CD4-positive, alpha-beta T cell treated with Interleukin-6 at 100 ng/mL for 8 hours (primary cell): ENCODE measurements around the gene C3orf22.

Source experiments
- DNase-seq: peaks from one replicate; pipeline ENCODE4 v3.0.0-alpha.2; 2020; ENCODE audit warnings: mixed read lengths, low spot score

Gene C3orf22

GRCh38 chr3:126512916-126513650, 45.6 kb downstream of the C3orf22 start:
- DNase-seq: no peak

GRCh38 chr3:126512026-126512425, 46.7 kb downstream of the C3orf22 start:
- DNase-seq: no peak

- DNase-seq: no peak
These were observed 47.4 kb downstream of the C3orf22 start for GRCh38 chr3:126511291-126511690.

GRCh38 chr3:126510308-126510910, 48.3 kb downstream of the C3orf22 start:
- no peak for DNase-seq

DNA sequence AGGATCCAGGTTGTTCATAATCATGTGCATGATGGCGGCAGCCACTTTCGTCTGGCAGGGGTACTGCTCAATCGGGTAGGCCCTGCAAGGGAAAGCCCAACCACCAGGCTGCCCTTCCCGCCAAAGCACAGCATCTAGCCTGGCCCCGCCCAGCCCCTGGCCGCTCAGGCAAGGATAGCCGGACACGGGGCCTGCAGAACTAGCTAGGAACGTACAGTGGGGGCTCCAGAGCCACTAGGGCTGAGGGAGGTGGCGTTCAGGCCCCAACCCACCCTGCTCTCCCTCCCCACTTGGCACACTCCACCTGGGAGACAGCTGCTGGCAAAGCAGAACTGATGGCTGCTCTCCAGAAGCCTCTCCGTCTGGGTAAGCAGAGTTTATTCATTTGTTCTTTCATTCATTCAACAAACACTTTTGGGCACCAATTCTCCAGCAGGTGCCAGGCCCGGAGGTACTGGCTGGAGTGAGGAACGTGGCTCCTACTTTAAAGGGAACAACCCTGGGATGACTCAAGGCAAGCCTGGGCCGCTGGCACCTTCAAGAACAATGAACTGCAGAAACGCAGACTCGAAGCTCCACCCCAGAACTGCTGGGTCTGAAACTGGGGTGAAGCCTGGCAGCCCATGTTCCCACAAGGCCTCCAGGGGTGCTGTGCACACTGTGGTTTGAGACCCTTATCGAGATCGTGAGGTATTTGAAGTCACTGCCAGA, 49.0 kb downstream of the C3orf22 start:
- no peak for DNase-seq

- DNase-seq: no peak
These were observed 50.2 kb downstream of the C3orf22 start for GRCh38 chr3:126508564-126508964.

DNA sequence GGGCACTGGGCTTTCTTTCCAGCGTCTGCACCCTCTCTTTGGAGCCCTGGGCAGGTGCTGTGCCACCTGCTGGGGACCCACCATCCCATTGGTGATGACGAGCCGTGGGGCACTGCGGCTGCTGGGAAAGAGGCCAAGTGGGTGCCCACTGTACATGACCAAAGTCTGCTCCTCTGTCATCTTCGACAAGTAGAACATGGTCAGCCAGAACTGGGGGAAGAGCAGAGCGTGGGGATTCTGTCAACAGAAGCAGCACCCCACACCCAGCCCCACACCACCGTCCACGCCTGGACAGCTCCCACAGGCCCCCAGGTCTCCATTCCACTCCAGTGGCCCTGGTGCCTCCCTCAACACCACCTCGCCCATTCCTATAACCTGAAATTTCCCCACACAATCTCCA, 50.8 kb downstream of the C3orf22 start:
- DNase-seq: no peak

GRCh38 chr3:126503701-126504100, 55.0 kb downstream of the C3orf22 start:
- DNase-seq: no peak

- DNase-seq: no peak
These were observed 56.1 kb downstream of the C3orf22 start for GRCh38 chr3:126502656-126503055.

DNA sequence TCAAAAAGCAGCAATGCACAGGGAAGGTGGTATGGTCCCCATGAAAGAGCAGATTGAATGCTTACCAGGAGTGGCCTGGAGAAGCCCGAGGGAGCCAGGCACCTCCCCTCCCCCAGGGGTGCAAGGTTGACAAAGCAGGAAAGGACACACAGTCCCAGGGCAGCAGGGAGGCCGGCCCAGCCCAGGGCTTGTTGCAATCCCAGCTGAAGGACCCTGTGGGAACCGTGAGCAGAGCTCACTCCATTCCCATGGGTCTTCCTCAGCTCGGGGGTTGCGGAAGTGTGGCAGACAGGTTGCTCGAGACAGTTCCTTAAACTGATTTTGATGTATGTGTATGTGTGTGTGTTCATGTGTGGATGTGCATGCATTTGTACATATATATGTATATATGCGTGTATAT, 57.0 kb downstream of the C3orf22 start:
- DNase-seq: no peak

GRCh38 chr3:126501054-126501453, 57.7 kb downstream of the C3orf22 start:
- DNase-seq: no peak

- DNase-seq: no peak
These were observed 58.7 kb downstream of the C3orf22 start for GRCh38 chr3:126500016-126500415.
